Activated CD4-positive, alpha-beta T cell treated with anti-CD3 and anti-CD28 coated beads, Interleukin-2, amount 50 U/mL, for 16 hours (primary cell): ENCODE measurements around the gene C2orf68.
A peak's percentile ranks its signal among the peaks of the same experiment; 100 is the strongest.
"Not testable (repeated sequence)": the region's sequence is repeated elsewhere in the genome, so short reads cannot be mapped to it uniquely, and the experiment has no call there.

Source experiments
- DNase-seq: peaks from one replicate; pipeline ENCODE4 v3.0.0-alpha.2; 2020

Gene C2orf68

DNA sequence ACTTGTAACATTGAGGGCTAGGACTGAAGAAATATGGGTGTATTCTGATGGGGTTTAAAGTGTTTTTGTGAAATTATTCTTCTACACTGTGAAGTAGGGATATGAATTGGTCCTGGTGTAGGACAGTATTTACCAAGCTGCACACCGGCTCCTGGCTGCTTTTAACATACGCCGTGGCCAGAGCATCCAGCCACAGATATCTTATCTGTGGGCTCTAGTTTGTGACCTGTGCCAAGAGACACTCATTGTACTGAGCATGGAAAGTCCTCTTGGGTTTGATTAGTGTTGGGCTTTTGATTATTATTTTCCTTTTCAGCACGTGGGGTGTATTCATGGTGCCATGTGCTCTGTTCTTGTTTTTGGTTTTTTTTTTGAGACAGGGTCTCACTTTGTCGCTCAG, 12.1 kb upstream of the C2orf68 start:
- no peak for DNase-seq

GRCh38 chr2:85621338-85621737, 9.5 kb upstream of the C2orf68 start:
- no peak for DNase-seq

- DNase-seq = no peak
These were observed 7.8 kb upstream of the C2orf68 start for GRCh38 chr2:85619617-85620016.

GRCh38 chr2:85617723-85618122, 5.9 kb upstream of the C2orf68 start:
- not testable (repeated sequence) for DNase-seq

DNA sequence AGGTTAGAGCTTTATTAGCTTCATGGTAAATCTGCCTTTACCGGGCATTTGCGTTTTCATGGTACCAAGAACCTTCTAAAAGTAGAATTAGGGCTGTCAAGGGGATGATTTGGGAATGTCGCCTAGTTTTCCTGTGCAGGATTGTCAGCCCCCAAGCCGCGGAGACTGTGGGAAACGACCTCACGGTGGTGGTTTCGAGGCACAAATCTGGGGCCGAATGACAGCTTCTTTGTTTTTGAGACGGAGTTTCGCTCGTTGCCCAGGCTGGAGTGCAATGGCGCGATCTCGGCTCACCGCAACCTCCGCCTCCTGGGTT, 3.5 kb upstream of the C2orf68 start:
- DNase-seq = no peak

DNA sequence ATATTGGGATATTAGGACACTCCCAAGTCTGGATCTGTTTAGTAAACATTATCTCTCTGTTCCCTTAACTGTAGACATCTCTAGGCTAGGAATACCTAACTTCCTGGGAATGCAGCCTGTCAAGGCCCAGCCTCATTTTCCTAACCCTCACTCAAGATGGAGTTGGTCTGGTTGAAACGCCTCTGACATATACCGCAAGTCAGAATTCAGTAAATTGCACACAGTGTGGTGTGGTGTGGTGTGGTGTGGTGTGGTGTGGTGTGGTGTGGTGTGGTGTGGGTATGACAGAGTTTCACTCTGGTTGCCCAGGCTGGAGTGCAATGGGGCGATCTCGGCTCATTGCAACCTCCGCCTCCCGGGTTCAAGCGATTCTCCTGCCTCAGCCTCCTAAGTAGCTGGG, 2.9 kb upstream of the C2orf68 start:
- DNase-seq = peak; percentile 21

- no peak for DNase-seq
These were observed 2.0 kb upstream of the C2orf68 start for GRCh38 chr2:85613717-85614515.

GRCh38 chr2:85611217-85611704, 605 bp downstream of the C2orf68 start:
- DNase-seq = no peak

DNA sequence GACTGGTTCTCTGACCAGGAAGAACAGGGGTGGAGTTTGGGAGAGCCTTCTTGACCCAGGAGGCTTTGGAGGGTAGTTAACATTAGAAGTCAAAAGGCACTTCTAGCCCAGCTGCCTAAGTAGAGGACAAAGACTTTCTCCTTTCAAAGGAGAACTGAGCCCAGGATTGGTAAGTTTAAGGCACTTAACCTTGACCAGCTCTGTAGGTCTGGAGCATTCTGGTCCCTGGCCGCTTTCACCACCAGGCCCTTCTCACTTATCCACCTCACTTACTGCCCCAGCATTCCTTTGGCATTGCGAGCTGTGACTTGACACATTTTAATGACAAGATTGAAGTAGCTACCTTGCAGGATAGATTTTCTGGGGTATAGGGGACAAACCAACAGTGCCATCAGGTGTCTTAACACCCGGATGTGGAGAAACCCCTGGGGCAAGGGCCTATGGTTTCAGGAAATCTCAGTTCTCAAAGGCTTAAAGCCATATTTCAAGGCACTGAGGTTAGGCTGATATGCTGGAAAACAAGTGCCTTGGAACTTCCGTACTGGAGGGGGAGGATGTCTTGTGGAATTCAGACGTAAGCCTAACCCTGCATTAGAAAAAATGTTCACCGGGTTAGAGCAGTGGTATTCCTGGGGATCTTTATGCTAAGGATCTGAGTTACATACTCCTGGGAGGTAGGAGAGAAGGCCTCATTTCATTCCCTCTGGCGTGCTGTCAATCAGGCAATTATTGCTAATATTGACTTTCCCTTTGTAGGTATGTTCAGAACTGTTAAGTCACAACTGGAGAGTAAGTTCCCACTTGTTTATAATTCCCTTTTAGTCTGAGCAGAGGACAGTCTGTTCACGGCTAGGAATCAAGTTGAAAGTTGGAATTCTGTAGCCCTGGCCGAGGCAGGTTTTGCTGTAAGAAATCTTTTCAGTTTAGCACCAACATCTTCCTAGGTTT, 4.3 kb downstream of the C2orf68 start:
- no peak for DNase-seq

DNA sequence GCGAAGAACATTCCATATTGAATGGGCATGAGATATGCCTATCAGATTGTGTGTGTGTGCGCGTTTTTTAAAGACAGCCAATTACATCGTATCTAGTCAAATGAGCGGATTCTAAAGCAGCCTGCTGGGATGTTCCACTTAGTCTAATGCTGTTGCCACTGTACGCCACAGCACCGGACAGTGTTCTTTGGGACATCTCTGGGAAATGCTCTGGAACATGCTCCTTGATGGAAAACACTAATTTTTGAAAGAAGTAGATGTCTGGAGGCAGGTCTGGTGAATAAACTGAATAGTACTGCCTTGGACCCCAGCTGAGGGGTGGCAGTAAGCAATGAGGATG, 5.8 kb downstream of the C2orf68 start:
- DNase-seq = no peak

- no peak for DNase-seq
These were observed 6.3 kb downstream of the C2orf68 start for GRCh38 chr2:85605406-85606115.

DNA sequence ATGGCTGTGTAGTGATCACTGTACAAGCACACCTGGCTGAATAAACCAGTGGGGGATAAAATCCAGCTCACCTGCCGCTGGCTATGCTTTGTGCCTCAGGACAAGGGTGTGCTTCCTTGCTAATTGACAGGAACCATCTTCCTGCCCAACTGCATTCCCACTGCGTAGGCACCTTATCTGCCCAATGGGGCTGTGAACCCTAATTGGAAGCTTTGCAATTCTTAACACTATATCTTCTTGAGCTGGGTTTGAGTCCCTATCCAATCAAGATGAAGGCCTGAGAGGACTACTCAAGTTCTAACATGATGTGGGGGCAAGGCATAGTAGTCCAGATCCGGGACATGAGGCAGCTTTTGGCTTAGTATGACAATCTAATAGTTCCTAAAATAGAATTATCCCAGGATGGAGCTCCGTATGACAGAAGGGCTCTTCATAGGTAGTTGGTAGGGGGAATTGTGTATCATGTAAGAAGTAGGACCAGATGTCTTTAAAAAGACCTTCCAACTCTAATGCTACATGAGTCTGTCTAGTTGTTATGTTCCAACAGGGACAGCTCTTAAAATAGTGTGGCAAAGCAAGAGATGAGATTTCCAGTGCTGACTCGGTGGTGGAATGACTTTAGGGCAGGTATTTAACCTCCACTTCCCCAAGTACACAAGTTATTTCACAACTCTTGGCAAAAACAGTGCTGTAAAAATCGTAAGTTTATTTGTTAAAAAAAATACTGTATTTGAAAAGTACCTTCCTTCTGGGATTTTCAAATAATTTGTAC, 7.1 kb downstream of the C2orf68 start:
- DNase-seq = no peak

DNA sequence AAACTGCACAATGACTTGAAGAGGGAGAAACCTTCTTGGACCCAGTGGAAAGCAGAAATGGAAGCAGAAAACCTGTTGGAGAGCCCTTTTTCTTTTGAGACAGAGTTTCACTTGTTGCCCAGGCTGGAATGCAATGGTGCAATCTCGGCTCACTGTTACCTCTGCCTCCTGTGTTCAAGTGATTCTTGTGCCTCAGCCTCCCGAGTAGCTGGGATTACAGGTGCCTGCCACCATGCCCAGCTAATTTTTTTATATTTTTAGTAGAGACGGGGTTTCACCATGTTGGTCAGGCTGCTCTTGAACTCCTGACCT, 7.8 kb downstream of the C2orf68 start:
- not testable (repeated sequence) for DNase-seq

GRCh38 chr2:85602476-85603234, 9.2 kb downstream of the C2orf68 start, which contains the start of gene TMEM150A:
TSS of gene TMEM150A (minus strand) at chr2:85602698. CDS start at chr2:85601948, 750 bp downstream.
- DNase-seq = peak; percentile 86

DNA sequence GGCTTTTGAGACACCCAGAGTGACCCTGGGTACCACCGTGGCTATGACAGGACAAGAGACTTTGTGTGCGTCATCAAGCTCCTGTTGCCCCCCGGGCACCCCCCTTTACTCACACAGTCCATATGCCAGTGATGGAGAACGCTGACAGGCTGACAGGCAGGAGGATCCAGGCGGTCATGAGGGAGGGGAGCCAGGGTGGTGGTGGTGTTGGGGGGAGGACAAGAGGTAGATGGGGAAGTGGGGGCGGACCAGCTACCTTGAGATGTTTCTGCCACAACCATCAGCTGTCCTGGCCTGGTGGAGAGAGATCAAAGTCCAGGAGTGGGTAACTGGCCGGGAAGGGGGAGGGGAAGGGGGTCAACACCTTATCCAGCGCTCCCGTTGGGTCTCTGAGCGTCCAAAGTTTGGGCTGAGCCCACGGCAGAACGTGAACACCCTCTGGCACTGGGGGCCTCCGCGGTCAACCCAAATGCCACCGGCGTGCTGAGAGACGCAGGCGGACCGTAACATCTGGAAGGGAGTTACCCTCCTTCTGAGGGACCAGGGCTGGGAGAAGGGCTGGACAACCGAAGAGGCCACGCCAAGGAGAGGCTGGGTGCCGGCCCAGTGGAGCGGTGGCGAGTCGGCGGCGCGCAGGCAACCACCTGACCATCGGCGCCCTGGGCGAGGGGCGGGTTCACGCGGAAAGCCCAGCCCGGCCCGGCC, 9.9 kb downstream of the C2orf68 start:
- DNase-seq = no peak

GRCh38 chr2:85600951-85601770, 10.7 kb downstream of the C2orf68 start:
- no peak for DNase-seq

DNA sequence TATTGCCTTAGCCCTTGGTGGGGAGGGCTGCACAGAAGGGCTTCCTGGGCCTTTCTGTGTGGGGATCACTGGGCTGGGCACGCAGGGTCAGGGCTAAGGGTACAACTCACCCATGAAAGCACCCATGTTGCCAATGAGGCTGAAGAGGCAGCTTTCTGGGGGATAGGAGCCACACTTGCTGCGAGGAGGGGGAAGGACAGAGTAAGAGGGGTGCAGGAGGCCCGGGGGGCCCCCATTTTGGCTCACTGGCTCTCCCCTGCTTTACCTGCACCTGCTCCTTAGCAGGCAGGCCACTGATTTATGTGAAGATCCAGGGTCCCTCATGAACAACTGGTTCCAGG, 11.7 kb downstream of the C2orf68 start:
- no peak for DNase-seq

- DNase-seq = no peak
These were observed 12.2 kb downstream of the C2orf68 start for GRCh38 chr2:85599468-85600234.

DNA sequence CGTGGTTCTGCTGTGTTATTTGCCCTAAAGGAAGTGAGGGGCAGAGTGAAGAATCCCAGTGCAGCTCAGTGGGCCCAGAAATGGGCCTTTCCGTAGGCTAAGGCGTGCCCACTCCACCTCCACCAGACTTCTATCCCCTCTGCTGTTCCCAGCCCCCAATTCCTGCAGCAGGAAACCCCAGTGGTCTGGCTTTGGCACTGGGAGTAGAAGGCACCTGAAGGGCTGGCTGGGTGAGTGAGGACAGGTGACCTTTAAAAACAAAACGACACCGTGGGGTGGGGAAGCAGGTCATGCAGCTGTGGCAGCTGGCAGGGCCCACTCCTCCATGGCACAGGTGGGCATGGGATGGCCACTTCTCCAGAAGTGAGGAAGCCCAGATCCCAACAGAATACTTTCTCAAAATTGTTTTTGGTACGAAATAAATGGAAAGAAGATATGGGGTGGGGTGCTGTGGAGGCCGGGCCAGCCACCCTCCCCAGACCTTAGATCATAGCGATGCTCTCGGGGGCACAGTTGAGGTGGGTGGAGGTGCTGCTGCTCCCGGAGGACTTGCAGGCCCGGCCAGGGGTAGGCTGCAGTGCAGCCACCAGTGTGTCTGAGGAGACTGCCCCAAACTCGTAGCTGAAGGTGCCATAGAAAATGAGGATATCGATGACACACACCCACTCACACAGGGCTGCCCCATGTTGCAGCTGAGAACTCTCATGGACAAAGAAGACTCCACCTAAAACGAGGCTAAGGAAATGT, 13.1 kb downstream of the C2orf68 start:
- DNase-seq = no peak
